ENCODE data around the gene CKS1B. TPM values are rescaled to one million over a fixed set of nuclear protein-coding genes. Genes with fewer than 3 reads are reported as not detected.

The CKS1B gene
- total RNA-seq, 2 donors from 2014 or later = 145 to 229 TPM

DNA sequence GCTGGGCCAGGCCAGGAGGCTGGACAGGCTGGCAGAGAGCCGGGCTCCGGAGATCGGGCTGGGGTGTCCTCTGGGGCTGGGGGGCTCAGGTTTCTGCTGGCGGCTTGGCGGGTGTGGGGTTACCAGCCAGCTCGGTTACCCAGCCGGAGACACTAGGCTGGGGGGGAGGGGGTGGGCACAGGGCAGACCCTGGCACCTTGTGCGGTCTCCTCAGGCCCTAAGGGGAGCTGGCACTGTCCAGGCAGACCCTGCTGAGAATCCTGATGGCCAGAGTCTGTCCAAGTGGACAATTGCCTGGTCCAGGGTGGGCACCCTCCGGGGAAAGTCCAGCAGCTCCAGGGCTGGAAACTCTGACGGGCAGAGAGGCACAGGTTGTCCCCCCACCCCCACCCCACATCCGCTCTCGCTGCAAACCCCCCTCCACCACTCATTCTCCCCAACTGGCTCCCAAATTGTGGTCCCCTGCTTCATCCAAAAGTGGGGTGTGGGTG, 34.8 kb downstream of the CKS1B start:
- H3K9me3 Mint-ChIP-seq = no peaks in the 10 kb centered on the region
- TF ChIP-seq, protein P1, sequence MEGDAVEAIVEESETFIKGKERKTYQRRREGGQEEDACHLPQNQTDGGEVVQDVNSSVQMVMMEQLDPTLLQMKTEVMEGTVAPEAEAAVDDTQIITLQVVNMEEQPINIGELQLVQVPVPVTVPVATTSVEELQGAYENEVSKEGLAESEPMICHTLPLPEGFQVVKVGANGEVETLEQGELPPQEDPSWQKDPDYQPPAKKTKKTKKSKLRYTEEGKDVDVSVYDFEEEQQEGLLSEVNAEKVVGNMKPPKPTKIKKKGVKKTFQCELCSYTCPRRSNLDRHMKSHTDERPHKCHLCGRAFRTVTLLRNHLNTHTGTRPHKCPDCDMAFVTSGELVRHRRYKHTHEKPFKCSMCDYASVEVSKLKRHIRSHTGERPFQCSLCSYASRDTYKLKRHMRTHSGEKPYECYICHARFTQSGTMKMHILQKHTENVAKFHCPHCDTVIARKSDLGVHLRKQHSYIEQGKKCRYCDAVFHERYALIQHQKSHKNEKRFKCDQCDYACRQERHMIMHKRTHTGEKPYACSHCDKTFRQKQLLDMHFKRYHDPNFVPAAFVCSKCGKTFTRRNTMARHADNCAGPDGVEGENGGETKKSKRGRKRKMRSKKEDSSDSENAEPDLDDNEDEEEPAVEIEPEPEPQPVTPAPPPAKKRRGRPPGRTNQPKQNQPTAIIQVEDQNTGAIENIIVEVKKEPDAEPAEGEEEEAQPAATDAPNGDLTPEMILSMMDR (conservative IDR thresholded peaks at IDR 0.05) = no peak
- peaks cover 19% of the 10 kb centered on the region for H3K4me1 Mint-ChIP-seq
- H3K36me3 Mint-ChIP-seq (ENCODE audit: low read depth) = peaks cover 7% of the 10 kb centered on the region
- Histone ChIP-seq H3K27ac (ENCODE audit: low read depth, low read length) (no peak overlapping the region), H3K4me3 (ENCODE audit: low read length) (no peak overlapping the region), H3K36me3 (ENCODE audit: control insufficient read depth, insufficient read depth, low read length) (no peaks in the 10 kb centered on the region), H3K4me1 (ENCODE audit: control insufficient read depth, insufficient read depth, low read length) (peaks cover 7% of the 10 kb centered on the region), H3K27me3 (ENCODE audit: control insufficient read depth, insufficient read depth, low read length, poor library complexity, severe bottlenecking) (no peaks in the 10 kb centered on the region), H3K9ac (ENCODE audit: extremely low read depth, low read length, poor library complexity, severe bottlenecking) (no peak overlapping the region), H3K9me3 (ENCODE audit: control insufficient read depth, low read length) (no peaks in the 10 kb centered on the region)
- no peak overlapping the region for H3K4me3 Mint-ChIP-seq
- 91 to 100% methylated on average over 4 to 12 of the region's 12 CpGs for WGBS, 2 experiments (ENCODE audit: insufficient coverage in 1 of 2, insufficient read length in 1 of 2)
- no peaks in the 10 kb centered on the region for H3K27me3 Mint-ChIP-seq (ENCODE audit: insufficient read depth)
- no peak for DNase-seq
- H3K27ac Mint-ChIP-seq = no peak overlapping the region

DNA sequence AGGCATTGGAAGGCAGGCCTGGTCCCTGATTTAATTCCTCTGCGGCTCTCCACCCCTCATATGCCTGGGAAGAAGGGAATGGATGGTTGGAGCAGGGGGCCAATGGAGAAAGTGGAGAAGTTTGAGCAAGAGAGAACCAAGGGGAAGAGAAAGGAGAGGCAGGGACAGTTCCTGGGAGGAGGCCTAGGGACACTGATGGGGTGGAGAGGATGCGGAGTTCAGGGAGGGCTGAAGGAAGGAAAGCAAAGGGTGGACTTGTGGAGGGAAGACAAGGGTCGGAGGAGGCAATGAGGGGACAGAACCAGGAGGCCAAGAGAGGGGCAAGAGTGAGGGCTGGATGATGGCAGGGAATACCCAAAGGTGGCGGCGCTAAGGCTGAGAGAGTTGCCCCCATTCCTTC, 35.3 kb downstream of the CKS1B start:
- H3K36me3 ChIP-seq (ENCODE audit: control insufficient read depth, insufficient read depth, low read length) = peaks cover 4% of the 10 kb centered on the region
- Mint-ChIP-seq H3K9me3 (no peaks in the 10 kb centered on the region), H3K4me3 (no peak overlapping the region), H3K4me1 (peaks cover 14% of the 10 kb centered on the region), H3K27me3 (ENCODE audit: insufficient read depth) (no peaks in the 10 kb centered on the region), H3K36me3 (ENCODE audit: low read depth) (peaks cover 8% of the 10 kb centered on the region), H3K27ac (no peak overlapping the region)
- peaks cover 2% of the 10 kb centered on the region for H3K4me1 ChIP-seq (ENCODE audit: control insufficient read depth, insufficient read depth, low read length)
- no peaks in the 10 kb centered on the region for H3K9me3 ChIP-seq (ENCODE audit: control insufficient read depth, low read length)
- 90 to 98% methylated on average over 3 to 5 of the region's 5 CpGs for WGBS, 2 experiments (ENCODE audit: insufficient coverage in 1 of 2, insufficient read length in 1 of 2)
- TF ChIP-seq, protein P1 (conservative IDR thresholded peaks at IDR 0.05) = no peak
- H3K9ac ChIP-seq (ENCODE audit: extremely low read depth, low read length, poor library complexity, severe bottlenecking) = no peak overlapping the region
- H3K27me3 ChIP-seq (ENCODE audit: control insufficient read depth, insufficient read depth, low read length, poor library complexity, severe bottlenecking) = no peaks in the 10 kb centered on the region
- no peak overlapping the region for H3K27ac ChIP-seq (ENCODE audit: low read depth, low read length)
- DNase-seq = no peak
- H3K4me3 ChIP-seq (ENCODE audit: low read length) = no peak overlapping the region

DNA sequence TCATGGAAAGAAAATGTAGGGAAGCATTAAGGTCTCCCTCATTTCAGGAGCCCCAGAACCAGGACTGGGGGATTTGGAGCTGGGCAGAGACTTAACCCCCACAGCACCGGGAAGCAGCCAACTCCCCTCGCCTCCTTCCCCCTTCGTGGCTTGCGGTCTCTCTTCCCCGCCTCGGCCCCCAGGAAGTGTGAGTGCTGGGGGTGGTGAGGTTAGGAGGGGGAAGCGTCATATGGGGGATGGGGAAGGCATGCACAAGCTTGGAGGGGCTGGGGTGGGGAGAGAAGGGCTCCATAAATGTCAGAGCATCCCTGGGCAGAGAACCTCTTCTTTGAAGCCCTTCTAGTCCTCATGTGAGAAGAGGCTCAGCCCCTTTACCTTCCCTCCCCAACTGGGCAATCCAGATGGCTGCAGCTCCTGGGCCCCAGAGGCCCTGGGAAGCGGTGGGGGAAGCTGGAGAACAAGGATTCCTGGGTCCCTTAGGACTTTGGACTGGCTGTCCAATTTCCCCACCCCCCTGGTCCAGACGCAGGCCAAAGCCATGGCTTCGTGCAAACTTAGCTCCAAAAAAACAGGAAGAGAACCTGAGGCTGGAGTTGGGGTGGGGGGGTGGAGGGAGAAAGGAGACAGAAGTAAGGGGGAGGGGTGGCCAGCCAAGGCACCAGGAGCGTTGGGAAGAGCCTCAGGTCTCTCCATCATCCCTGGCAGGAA, 35.9 kb downstream of the CKS1B start:
- no peak overlapping the region for H3K27ac ChIP-seq (ENCODE audit: low read depth, low read length)
- TF ChIP-seq, protein P1 (conservative IDR thresholded peaks at IDR 0.05) = no peak
- peaks cover 8% of the 10 kb centered on the region for H3K36me3 Mint-ChIP-seq (ENCODE audit: low read depth)
- DNase-seq = no peak
- no peak overlapping the region for H3K9ac ChIP-seq (ENCODE audit: extremely low read depth, low read length, poor library complexity, severe bottlenecking)
- H3K4me1 Mint-ChIP-seq = peaks cover 14% of the 10 kb centered on the region
- WGBS, 2 experiments (ENCODE audit: insufficient coverage in 1 of 2, insufficient read length in 1 of 2) = 40 to 83% methylated on average over 1 to 11 of the region's 11 CpGs
- H3K9me3 Mint-ChIP-seq = no peaks in the 10 kb centered on the region
- no peaks in the 10 kb centered on the region for H3K27me3 Mint-ChIP-seq (ENCODE audit: insufficient read depth)
- peaks cover 7% of the 10 kb centered on the region for H3K36me3 ChIP-seq (ENCODE audit: control insufficient read depth, insufficient read depth, low read length)
- H3K4me3 Mint-ChIP-seq = no peak overlapping the region
- H3K9me3 ChIP-seq (ENCODE audit: control insufficient read depth, low read length) = no peaks in the 10 kb centered on the region
- H3K4me1 ChIP-seq (ENCODE audit: control insufficient read depth, insufficient read depth, low read length) = no peaks in the 10 kb centered on the region
- no peak overlapping the region for H3K4me3 ChIP-seq (ENCODE audit: low read length)
- H3K27ac Mint-ChIP-seq = no peak overlapping the region
- H3K27me3 ChIP-seq (ENCODE audit: control insufficient read depth, insufficient read depth, low read length, poor library complexity, severe bottlenecking) = no peaks in the 10 kb centered on the region

Data from endodermal cell (in vitro differentiated cells).